IPS-18c (cell line): Measurements from ENCODE around the gene GAPDHS.

Source experiments
- H3K4me3 ChIP-seq: 2 replicates; pipeline ENCODE4 v1.7.0; 2013; ENCODE audit warnings: low read depth, mild to moderate bottlenecking, low read length, moderate library complexity; ENCODE audit not compliant: insufficient read depth
- H3K9me3 ChIP-seq: one replicate; pipeline ENCODE4 v1.6.1; 2013; ENCODE audit warnings: mild to moderate bottlenecking, low read length, moderate library complexity; ENCODE audit not compliant: control insufficient read depth, insufficient read depth

The GAPDHS gene

GRCh38 chr19:35533201-35533821 is at the start of gene GAPDHS:
Gene GAPDHS, plus strand, starts transcription at chr19:35533456. Its CDS starts 72 bp downstream, at chr19:35533528.
- no peak within 1 kb of the TSS for H3K4me3 ChIP-seq
- H3K9me3 ChIP-seq = peaks cover 2% of the 10 kb centered on the region

- Histone ChIP-seq H3K9me3 (no peaks in the 10 kb centered on the region), H3K4me3 (no peak overlapping the region)
Measured at GRCh38 chr19:35484252-35485036, 48.8 kb upstream of the GAPDHS start.

GRCh38 chr19:35486268-35486708 is 47.0 kb upstream of the GAPDHS start:
- Histone ChIP-seq H3K4me3 (no peak overlapping the region), H3K9me3 (no peaks in the 10 kb centered on the region)

GRCh38 chr19:35487656-35488182 is 45.5 kb upstream of the GAPDHS start:
- Histone ChIP-seq H3K4me3 (no peak overlapping the region), H3K9me3 (no peaks in the 10 kb centered on the region)

GRCh38 chr19:35488677-35489076 is 44.6 kb upstream of the GAPDHS start:
- Histone ChIP-seq H3K4me3 (no peak overlapping the region), H3K9me3 (no peaks in the 10 kb centered on the region)

- H3K9me3 ChIP-seq = no peaks in the 10 kb centered on the region
Measured at GRCh38 chr19:35490364-35490763, 42.9 kb upstream of the GAPDHS start, which contains the start of gene KRTDAP. Gene KRTDAP, minus strand, starts transcription at chr19:35490464. Its CDS starts 22 bp downstream, at chr19:35490442.

GRCh38 chr19:35491836-35492360 is 41.4 kb upstream of the GAPDHS start:
- H3K9me3 ChIP-seq = no peaks in the 10 kb centered on the region
- H3K4me3 ChIP-seq = no peak overlapping the region

More at GRCh38 chr19:35490364-35490763, 42.9 kb upstream of the GAPDHS start, which contains the start of gene KRTDAP:
- H3K4me3 ChIP-seq = no peak within 1 kb of the TSS

GRCh38 chr19:35493971-35494370 is 39.3 kb upstream of the GAPDHS start:
- H3K9me3 ChIP-seq = peaks cover 2% of the 10 kb centered on the region
- H3K4me3 ChIP-seq = no peak overlapping the region

GRCh38 chr19:35495107-35496064 is 37.9 kb upstream of the GAPDHS start:
- no peak overlapping the region for H3K4me3 ChIP-seq

GRCh38 chr19:35497406-35497805 is 35.9 kb upstream of the GAPDHS start:
- Histone ChIP-seq H3K4me3 (no peak overlapping the region), H3K9me3 (peaks cover 2% of the 10 kb centered on the region)

More at GRCh38 chr19:35495107-35496064, 37.9 kb upstream of the GAPDHS start:
- peaks cover 2% of the 10 kb centered on the region for H3K9me3 ChIP-seq

- H3K4me3 ChIP-seq = no peak overlapping the region
- peaks cover 2% of the 10 kb centered on the region for H3K9me3 ChIP-seq
Measured at GRCh38 chr19:35498220-35498619, 35.0 kb upstream of the GAPDHS start.

GRCh38 chr19:35498984-35499527 is 34.2 kb upstream of the GAPDHS start:
- Histone ChIP-seq H3K9me3 (peaks cover 2% of the 10 kb centered on the region), H3K4me3 (no peak overlapping the region)

GRCh38 chr19:35500611-35501010 is 32.6 kb upstream of the GAPDHS start:
- H3K4me3 ChIP-seq = no peak overlapping the region
- H3K9me3 ChIP-seq = peaks cover 2% of the 10 kb centered on the region

GRCh38 chr19:35501684-35502083 is 31.6 kb upstream of the GAPDHS start:
- Histone ChIP-seq H3K9me3 (peaks cover 2% of the 10 kb centered on the region), H3K4me3 (no peak overlapping the region)

- Histone ChIP-seq H3K9me3 (peaks cover 2% of the 10 kb centered on the region), H3K4me3 (no peak overlapping the region)
Measured at GRCh38 chr19:35502751-35503150, 30.5 kb upstream of the GAPDHS start.

GRCh38 chr19:35506011-35506410 is 27.2 kb upstream of the GAPDHS start:
- peaks cover 2% of the 10 kb centered on the region for H3K9me3 ChIP-seq
- no peak overlapping the region for H3K4me3 ChIP-seq
